GM19438 (cell line): Measurements from ENCODE around the gene TMEM120B.
A peak's percentile ranks its signal among the peaks of the same experiment; 100 is the strongest.
"Not testable (repeated sequence)": the region's sequence is repeated elsewhere in the genome, so short reads cannot be mapped to it uniquely, and the experiment has no call there.

Source experiments
- ATAC-seq: cut with Tn5 transposase; IDR thresholded peaks from one replicate; pipeline ENCODE4 v1.9.1; 2021; ENCODE audit warnings: low read depth; ENCODE audit not compliant: unreplicated experiment

TMEM120B gene

GRCh38 chr12:121708313-121709063 lies 4.1 kb upstream of the TMEM120B start:
- ATAC-seq: no peak

- not testable (repeated sequence) for ATAC-seq
Observed at GRCh38 chr12:121709064-121709424, 3.5 kb upstream of the TMEM120B start.

- no peak for ATAC-seq
Observed at GRCh38 chr12:121709478-121709961, 3.0 kb upstream of the TMEM120B start.

- no peak for ATAC-seq
Observed at GRCh38 chr12:121711361-121712189, 977 bp upstream of the TMEM120B start.

- ATAC-seq: peak; percentile 25
Observed at GRCh38 chr12:121712190-121712460, 427 bp upstream of the TMEM120B start.

GRCh38 chr12:121713257-121713777 lies 765 bp downstream of the TMEM120B start:
- ATAC-seq: no peak

GRCh38 chr12:121713793-121714192 lies 1.2 kb downstream of the TMEM120B start:
- ATAC-seq: no peak

- not testable (repeated sequence) for ATAC-seq
Observed at GRCh38 chr12:121715055-121715454, 2.5 kb downstream of the TMEM120B start.

GRCh38 chr12:121715862-121716435 lies 3.4 kb downstream of the TMEM120B start:
- ATAC-seq: no peak

- no peak for ATAC-seq
Observed at GRCh38 chr12:121717041-121717699, 4.6 kb downstream of the TMEM120B start.

GRCh38 chr12:121718653-121719239 lies 6.2 kb downstream of the TMEM120B start:
- ATAC-seq: no peak

GRCh38 chr12:121719926-121720414 lies 7.4 kb downstream of the TMEM120B start:
- no peak for ATAC-seq

GRCh38 chr12:121720762-121721161 lies 8.2 kb downstream of the TMEM120B start:
- ATAC-seq: no peak

- no peak for ATAC-seq
Observed at GRCh38 chr12:121722511-121722910, 10.0 kb downstream of the TMEM120B start.

- ATAC-seq: no peak
Observed at GRCh38 chr12:121723200-121723599, 10.6 kb downstream of the TMEM120B start.

GRCh38 chr12:121724925-121725324 lies 12.4 kb downstream of the TMEM120B start:
- no peak for ATAC-seq

GRCh38 chr12:121725423-121725822 lies 12.9 kb downstream of the TMEM120B start:
- ATAC-seq: no peak

GRCh38 chr12:121729021-121729420 lies 16.5 kb downstream of the TMEM120B start:
- no peak for ATAC-seq

- no peak for ATAC-seq
Observed at GRCh38 chr12:121731473-121731872, 18.9 kb downstream of the TMEM120B start.

GRCh38 chr12:121733849-121734248 lies 21.3 kb downstream of the TMEM120B start:
- ATAC-seq: no peak
